HG02798 (cell line): ENCODE measurements around the gene PM20D2.
A peak's percentile ranks its signal among the peaks of the same experiment; 100 is the strongest.
"Not testable (repeated sequence)": the region's sequence is repeated elsewhere in the genome, so short reads cannot be mapped to it uniquely, and the experiment has no call there.

ENCODE experiments used
- ATAC-seq: cut with Tn5 transposase; IDR thresholded peaks from one replicate; pipeline ENCODE4 v1.9.1; 2021; ENCODE audit warnings: mild to moderate bottlenecking; ENCODE audit not compliant: unreplicated experiment, poor library complexity

Gene PM20D2

DNA sequence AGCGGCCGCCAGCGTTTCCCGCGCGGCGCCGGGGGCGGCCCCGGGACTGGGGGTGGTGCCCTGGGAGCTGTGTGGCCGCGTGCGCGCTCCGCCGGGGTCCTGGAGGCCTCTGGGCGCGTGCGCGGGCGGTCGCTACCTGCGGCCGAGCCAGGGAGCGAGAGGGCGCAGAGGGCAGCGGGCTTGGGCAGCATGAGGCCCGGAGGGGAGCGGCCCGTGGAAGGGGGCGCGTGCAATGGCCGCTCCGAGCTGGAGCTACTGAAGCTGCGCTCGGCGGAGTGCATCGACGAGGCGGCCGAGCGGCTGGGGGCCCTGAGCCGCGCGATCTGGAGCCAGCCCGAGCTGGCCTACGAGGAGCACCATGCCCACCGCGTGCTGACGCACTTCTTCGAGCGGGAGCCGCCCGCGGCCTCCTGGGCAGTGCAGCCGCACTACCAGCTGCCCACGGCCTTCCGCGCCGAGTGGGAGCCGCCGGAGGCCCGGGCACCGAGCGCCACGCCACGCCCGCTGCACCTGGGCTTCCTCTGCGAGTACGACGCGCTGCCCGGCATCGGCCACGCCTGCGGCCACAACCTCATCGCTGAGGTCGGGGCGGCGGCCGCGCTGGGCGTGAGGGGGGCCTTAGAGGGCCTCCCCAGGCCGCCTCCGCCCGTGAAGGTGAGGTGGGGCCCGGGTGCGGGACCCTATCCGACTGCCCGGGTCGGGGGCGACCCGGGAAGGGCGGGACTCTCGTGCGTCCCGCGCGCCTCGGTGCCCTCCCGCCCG lies at the start of gene PM20D2:
PM20D2 (plus strand) TSS at position 100 of the 762 bp plus-strand sequence; CDS start at position 190, 90 bp downstream.
- peak; percentile 80 for ATAC-seq

GRCh38 chr6:89098461-89098860 lies 47.4 kb upstream of the PM20D2 start:
- no peak for ATAC-seq

- no peak for ATAC-seq
Measured at GRCh38 chr6:89100114-89100513, 45.7 kb upstream of the PM20D2 start.

- no peak for ATAC-seq
Measured at GRCh38 chr6:89110284-89110683, 35.6 kb upstream of the PM20D2 start.

- ATAC-seq: no peak
Measured at GRCh38 chr6:89111933-89112332, 33.9 kb upstream of the PM20D2 start.

DNA sequence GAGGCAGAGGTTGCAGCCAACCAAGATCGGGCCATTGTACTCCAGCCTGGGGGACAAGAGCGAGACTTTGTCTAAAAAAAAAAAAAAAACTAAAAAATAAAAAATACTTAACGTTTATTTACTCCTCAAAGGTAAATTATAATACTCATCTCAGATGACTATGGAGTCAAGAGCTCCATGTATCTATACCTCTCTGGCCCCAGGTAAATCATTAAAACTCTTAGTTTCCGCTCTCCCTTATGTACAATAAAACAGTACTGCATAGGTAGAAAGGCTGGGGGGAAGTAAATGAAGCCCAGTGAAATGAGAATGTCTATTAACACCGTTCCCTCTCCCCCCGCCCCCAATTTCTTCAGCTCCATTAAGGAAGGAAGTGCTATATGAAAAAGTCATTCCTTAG lies 29.2 kb upstream of the PM20D2 start:
- ATAC-seq: no peak

DNA sequence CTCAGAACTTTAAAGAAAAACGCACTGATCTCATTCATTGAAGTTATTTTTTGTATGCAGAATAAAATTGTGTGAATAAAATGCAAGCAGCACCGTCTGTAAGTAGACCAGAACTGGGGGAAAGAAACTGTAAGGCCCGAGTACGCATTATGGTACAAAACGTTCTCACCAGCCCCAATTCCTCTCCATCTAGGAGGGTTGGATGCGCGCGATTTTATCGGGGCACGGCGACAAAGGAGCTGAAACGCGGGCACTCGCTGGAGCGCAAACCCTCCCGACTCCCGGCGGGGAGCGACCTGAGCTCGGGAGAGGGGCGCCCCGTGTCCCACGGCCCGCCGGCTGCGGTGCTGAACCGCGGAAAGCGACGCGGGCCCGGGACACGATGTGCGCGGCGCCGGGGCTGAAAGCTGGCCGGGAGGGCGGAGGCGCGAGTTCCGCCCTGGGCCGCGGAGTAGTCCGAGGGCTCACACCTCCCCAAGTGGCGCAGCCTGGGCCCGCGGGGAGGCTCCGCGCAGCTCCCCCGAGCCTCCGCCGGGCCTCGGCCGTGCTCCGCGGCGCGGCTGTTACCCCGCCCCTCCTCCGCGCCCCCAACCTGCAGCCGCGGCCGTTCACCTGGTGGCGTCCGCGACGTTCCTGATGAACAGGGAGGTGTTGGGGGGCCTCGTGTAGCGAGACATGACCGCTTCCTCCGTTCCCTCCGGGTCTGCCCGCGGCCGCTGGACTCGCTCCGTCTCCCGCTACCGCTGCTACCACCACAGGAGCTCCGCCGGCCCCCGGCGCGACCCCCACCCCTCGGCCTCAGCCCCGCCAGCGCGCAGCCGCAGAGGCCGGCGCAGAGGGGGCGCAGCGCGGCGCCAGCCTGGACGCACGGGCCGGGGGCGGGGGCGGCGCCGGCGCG lies 28.4 kb upstream of the PM20D2 start, which contains the start of gene SRSF12:
SRSF12 (minus strand) TSS at position 861 of the 898 bp plus-strand sequence; CDS start at position 677, 184 bp downstream.
- ATAC-seq: peak; percentile 90

GRCh38 chr6:89118931-89119330 lies 26.9 kb upstream of the PM20D2 start:
- ATAC-seq: no peak

- ATAC-seq: no peak
Measured at GRCh38 chr6:89120371-89120770, 25.5 kb upstream of the PM20D2 start.

DNA sequence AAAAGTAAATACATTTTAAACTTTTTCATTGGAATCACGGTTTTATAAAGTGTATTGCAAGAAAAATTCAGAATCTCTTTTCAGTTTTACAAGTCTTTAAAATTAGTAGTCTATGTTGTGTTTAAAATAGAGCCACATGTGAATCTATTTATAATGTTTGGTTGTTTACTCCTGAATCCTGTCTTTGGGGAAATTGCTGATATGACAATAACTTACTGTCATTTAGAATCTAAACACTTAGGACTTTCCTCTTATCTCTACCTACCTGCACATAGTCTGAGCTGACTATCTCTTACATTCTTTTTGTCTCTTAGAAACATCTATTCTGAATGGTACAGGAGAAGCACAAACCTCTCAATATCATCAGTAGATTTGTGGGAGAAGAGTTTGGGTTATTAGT lies 23.9 kb upstream of the PM20D2 start:
- no peak for ATAC-seq

DNA sequence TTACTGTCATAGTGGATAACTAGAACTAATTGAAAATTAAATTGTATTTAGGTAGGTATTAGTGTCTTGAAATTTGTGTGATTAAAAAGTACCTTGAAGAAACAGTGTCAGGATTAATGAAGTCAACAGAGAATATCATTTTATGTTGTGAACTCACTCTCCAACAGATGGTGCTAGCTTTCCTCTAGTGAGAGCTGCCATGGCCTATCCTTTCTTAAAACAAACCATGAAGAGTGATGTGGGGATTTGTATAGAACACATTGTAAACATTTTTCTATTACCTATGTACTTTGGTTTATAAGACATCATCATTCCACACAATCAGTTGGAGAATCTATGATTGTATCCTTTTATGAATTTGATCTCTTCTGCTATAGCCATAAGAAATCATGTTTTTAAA lies 23.2 kb upstream of the PM20D2 start:
- ATAC-seq: no peak

DNA sequence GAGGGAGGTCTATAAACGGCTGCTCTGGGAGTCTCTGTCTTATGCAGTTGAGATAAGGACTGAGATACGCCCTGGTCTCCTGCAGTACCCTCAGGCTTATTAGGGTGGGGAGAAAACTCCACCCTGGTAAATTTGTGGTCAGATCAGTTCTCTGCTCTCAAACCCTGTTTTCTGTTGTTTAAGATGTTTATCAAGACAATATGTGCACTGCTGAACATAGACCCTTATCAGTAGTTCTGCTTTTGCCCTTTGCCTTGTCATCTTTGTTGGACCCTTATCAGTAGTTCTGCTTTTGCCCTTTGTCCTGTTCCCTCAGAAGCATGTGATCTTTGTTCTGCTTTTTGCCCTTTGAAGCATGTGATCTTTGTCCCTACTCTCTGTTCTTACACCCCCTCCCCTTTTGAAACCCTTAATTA lies 17.6 kb upstream of the PM20D2 start:
- not testable (repeated sequence) for ATAC-seq

- ATAC-seq: no peak
Measured at GRCh38 chr6:89131599-89131998, 14.3 kb upstream of the PM20D2 start.

GRCh38 chr6:89132057-89132456 lies 13.8 kb upstream of the PM20D2 start:
- ATAC-seq: no peak

DNA sequence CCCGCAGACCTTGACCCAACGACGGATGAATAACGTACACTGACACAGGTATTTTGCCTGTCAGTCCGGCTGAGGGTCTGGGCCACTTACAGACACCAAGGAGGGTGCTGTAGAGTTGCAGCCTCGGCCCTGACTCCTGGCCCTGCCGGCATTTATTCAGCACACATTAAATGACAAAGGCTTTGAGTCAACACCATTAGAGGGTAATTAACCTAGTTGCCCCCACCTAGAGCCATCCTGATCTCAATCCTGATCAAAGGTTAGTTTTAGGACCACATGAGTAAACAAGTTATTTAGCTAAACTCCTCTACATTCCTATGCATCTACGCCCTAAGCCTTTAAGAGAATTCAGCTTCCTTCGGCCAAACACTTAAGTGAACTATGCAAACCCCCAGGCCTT lies 11.9 kb upstream of the PM20D2 start:
- ATAC-seq: no peak

- ATAC-seq: no peak
Measured at GRCh38 chr6:89134723-89135122, 11.1 kb upstream of the PM20D2 start.

- no peak for ATAC-seq
Measured at GRCh38 chr6:89138173-89138572, 7.7 kb upstream of the PM20D2 start.

DNA sequence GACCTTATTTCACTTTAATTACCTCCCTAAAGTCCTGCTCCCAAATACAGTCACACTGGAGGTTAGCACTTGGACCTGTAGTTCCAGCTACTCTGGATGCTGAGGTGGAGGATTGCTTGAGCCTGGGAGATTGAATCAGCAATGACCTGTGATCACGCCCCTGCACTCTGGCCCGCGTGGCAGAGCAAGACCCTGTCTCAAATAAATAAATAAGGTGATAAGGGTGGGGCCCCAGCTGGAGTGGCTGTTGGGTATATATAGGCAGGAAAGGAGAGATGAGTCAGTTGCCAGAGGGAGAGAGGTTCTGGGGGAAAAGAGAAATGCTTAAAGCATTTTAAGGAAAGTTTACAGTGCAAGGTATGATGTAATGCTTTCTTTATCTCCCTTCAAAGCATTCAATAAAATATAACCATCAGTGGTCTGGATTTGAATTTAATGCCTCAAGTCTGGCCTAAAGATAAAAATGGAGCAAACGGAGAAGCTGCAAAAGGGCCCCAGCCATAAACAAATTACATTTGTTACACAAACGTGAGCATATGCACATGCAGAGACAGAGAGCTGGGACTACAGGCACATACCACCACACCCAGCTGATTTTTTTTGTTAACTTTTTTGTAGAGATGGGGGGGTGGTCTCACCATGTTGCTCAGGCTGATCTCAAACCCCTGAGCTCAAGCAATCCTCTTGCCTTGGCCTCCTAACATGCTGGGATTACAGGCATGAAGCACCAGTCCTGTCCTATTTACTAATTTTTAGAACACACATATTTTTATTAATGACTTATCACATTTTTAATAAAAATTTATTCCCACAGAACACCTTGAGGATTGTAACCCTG lies 6.1 kb upstream of the PM20D2 start:
- no peak for ATAC-seq

GRCh38 chr6:89140347-89141156 lies 5.3 kb upstream of the PM20D2 start:
- no peak for ATAC-seq
